22Rv1 (cell line): ENCODE data around the gene TBC1D5.

Experiments
- ZFX ChIP-seq: fragments of 450-650 bp; IDR thresholded peaks from 2 replicates; pipeline ENCODE4 v1.6.1; 2017; ENCODE audit warnings: antibody characterized with exemption, borderline replicate concordance
- TF ChIP-seq, protein P1 (sequence below): fragments of 450-650 bp; IDR thresholded peaks from 2 replicates; pipeline ENCODE4 v1.5.1; 2017; ENCODE audit warnings: mild to moderate bottlenecking

DNA sequence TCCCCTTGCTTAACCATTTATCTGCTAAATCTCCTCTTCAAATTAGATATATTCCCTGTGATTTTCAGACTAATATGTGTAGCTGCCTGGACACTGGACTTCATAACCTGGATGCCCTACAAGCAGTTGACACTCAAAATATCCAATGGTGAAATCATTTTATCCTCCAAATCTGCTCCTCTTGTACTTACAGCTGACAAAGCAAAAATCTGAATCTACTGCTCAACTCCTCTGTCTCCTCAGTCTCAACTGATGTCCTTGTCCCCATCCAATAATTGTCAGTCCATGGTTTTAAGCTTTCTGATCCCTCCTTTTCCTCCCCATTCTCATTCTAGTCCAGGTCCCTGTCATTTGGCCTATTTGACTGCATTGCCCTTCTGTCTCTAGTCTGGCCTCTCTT lies 411.8 kb downstream of the TBC1D5 start:
- TF ChIP-seq, protein P1, sequence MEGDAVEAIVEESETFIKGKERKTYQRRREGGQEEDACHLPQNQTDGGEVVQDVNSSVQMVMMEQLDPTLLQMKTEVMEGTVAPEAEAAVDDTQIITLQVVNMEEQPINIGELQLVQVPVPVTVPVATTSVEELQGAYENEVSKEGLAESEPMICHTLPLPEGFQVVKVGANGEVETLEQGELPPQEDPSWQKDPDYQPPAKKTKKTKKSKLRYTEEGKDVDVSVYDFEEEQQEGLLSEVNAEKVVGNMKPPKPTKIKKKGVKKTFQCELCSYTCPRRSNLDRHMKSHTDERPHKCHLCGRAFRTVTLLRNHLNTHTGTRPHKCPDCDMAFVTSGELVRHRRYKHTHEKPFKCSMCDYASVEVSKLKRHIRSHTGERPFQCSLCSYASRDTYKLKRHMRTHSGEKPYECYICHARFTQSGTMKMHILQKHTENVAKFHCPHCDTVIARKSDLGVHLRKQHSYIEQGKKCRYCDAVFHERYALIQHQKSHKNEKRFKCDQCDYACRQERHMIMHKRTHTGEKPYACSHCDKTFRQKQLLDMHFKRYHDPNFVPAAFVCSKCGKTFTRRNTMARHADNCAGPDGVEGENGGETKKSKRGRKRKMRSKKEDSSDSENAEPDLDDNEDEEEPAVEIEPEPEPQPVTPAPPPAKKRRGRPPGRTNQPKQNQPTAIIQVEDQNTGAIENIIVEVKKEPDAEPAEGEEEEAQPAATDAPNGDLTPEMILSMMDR: no peak
- TF ChIP-seq ZFX: no peak
